GM12874 (cell line): Measurements from ENCODE around the gene ITIH4.

Experiments
- TF ChIP-seq, protein P1 (sequence below): IDR thresholded peaks from 2 replicates; pipeline ENCODE4 v1.5.1; 2011; ENCODE audit warnings: low read depth, mild to moderate bottlenecking, control low read depth, low read length, moderate library complexity; ENCODE audit not compliant: insufficient read depth

Gene ITIH4

GRCh38 chr3:52811452-52812011 is 18.9 kb downstream of the ITIH4 start:
- TF ChIP-seq, protein P1, sequence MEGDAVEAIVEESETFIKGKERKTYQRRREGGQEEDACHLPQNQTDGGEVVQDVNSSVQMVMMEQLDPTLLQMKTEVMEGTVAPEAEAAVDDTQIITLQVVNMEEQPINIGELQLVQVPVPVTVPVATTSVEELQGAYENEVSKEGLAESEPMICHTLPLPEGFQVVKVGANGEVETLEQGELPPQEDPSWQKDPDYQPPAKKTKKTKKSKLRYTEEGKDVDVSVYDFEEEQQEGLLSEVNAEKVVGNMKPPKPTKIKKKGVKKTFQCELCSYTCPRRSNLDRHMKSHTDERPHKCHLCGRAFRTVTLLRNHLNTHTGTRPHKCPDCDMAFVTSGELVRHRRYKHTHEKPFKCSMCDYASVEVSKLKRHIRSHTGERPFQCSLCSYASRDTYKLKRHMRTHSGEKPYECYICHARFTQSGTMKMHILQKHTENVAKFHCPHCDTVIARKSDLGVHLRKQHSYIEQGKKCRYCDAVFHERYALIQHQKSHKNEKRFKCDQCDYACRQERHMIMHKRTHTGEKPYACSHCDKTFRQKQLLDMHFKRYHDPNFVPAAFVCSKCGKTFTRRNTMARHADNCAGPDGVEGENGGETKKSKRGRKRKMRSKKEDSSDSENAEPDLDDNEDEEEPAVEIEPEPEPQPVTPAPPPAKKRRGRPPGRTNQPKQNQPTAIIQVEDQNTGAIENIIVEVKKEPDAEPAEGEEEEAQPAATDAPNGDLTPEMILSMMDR, result no peak

- TF ChIP-seq, protein P1, result no peak
Measured at GRCh38 chr3:52810923-52811322, 19.5 kb downstream of the ITIH4 start.

DNA sequence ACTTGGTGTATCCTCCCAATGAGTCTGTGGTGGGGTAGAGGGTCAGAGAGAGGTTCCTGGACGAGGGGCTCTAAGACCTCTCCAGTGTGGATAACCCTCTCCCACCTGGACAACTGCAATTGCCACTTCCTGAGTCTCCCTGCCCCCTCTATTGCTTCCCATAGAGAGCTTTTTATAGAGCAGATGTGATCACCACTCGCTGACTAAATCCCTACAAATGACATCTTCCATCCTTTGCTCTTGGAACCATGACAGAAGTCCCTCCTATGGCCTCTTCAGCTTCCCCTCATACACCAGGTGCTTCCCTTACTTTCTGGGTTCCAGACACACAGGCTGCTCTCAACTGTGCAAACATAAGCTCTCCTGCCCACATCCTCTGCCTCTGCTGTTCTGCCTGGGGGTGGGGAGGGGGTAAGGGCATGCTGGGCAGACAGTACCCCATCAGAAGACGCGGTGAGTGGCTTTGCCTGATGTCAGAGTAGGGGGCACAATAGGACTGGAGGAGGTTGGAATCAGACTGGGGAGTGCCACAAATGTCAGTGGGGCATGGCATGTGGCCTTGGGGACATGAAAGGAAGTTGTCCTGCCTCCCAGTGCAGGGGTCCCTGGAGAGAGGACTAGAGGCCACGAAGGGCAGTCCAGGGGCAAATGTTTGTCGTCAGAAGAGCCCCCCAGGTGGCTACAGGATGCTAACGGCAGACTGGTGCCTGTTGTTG is 20.7 kb downstream of the ITIH4 start:
- TF ChIP-seq, protein P1, result no peak

- TF ChIP-seq, protein P1, result no peak
Measured at GRCh38 chr3:52809149-52809548, 21.3 kb downstream of the ITIH4 start.

DNA sequence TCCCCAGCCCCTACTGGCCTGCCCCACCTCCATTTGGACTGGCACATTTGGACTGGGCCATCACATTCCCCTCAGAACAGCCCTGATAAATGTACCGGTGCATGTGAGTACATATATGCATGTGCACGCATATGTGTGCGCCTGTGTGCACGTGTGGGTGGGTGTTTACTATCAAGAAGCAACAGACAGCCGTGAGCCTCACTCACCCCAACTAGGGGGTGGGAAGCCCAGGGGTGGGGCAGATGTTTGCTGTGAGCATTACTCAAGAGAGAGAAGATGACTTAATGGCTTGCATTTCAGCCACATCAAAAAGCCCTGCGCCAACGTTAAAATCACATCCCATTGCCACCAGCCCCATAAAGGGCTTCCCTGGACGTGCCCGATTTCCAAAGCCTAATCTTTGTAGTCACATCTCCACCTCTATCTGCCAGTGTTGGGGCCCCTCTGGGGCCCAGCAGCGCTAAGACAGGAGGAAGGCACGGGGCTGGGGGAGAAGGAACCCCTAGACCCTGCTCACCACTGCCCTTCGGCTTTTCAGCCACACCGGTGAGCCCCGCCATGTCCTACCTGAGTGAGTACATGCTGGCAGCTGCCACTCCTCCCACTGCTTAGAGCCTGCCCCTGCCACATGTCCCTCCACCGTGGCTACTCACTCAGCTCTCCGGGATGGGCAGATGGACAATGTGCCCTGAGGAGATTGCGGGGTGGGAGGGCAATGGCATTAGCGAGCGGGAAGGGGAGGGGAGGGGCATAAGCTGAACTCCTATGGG is 25.0 kb downstream of the ITIH4 start:
- TF ChIP-seq, protein P1, result no peak

DNA sequence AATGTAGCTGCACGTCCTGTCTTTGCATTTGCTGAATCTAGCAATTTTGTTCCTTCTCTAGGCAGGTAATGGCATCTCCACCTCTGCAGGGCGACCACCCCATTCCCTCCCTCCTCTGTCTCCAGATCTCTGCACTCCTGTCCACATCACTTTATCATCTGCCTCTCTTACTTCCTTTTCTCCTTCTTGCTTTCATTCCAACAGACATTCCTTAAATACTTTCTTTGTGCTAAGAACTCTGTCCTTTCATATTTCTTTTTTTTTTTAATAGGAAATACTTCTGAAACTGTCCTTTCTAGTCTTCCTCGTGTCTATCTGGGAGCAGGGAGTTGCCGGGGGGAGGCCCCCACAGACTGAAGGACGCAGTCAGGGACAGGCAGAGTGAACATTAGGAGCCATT is 28.6 kb downstream of the ITIH4 start:
- TF ChIP-seq, protein P1, result no peak

GRCh38 chr3:52800079-52800478 is 30.4 kb downstream of the ITIH4 start:
- TF ChIP-seq, protein P1, result no peak
